VCaP (cell line): Measurements from ENCODE around the gene SCGB1C2.
"Not testable (repeated sequence)": the region's sequence is repeated elsewhere in the genome, so short reads cannot be mapped to it uniquely, and the experiment has no call there.

ENCODE experiments used
- H3K27ac ChIP-seq: fragments of 450-650 bp; 2 replicates; pipeline ENCODE4 v1.5.1; 2017
- TF ChIP-seq, protein P1 (sequence below): fragments of 450-650 bp; conservative IDR thresholded peaks from 2 replicates; pipeline ENCODE4 v1.5.1; 2017; ENCODE audit warnings: mild to moderate bottlenecking, moderate library complexity

The SCGB1C2 gene

DNA sequence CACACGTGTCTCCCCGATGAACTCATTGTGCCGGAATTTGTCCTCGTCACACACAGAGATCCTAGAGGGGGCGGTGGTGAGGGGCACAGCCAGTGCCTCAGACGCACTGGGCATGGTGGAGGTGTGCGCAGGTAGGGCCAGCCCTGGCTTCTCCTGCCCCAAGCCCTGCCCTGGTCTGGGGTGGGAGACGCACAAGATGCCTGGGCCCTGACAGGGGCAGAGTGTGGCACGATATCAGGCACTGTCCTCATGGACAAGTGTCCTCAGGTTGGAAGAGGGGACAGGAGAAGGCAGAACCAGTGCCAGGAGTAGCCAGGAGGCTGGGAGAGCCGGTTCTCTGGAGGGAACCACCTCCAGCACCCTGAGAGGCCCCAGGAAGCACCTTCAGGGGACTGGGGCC lies 24.1 kb downstream of the SCGB1C2 start:
- H3K27ac ChIP-seq, result no peak overlapping the region
- TF ChIP-seq, protein P1, sequence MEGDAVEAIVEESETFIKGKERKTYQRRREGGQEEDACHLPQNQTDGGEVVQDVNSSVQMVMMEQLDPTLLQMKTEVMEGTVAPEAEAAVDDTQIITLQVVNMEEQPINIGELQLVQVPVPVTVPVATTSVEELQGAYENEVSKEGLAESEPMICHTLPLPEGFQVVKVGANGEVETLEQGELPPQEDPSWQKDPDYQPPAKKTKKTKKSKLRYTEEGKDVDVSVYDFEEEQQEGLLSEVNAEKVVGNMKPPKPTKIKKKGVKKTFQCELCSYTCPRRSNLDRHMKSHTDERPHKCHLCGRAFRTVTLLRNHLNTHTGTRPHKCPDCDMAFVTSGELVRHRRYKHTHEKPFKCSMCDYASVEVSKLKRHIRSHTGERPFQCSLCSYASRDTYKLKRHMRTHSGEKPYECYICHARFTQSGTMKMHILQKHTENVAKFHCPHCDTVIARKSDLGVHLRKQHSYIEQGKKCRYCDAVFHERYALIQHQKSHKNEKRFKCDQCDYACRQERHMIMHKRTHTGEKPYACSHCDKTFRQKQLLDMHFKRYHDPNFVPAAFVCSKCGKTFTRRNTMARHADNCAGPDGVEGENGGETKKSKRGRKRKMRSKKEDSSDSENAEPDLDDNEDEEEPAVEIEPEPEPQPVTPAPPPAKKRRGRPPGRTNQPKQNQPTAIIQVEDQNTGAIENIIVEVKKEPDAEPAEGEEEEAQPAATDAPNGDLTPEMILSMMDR, result no peak

DNA sequence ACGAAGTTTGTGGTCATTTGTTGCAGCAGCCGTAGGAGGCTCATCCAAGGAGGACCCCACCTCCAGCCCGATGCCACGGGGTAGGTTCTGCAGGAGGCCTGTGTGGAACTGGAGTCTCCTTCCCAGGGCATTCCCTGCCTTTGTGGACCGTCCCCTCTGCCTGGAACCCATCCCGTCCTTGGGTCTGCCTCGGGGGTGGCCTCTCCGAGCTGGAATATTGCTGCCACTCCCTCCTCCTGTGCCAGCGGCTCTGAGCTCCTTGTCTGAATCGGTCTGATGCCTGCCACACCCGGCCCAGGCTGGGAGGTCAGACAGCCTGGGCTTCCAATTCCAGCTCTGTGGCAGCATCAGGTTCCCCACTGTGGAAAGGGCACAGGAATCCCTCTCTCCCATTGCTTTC lies 25.3 kb downstream of the SCGB1C2 start:
- TF ChIP-seq, protein P1, result no peak
- no peak overlapping the region for H3K27ac ChIP-seq

DNA sequence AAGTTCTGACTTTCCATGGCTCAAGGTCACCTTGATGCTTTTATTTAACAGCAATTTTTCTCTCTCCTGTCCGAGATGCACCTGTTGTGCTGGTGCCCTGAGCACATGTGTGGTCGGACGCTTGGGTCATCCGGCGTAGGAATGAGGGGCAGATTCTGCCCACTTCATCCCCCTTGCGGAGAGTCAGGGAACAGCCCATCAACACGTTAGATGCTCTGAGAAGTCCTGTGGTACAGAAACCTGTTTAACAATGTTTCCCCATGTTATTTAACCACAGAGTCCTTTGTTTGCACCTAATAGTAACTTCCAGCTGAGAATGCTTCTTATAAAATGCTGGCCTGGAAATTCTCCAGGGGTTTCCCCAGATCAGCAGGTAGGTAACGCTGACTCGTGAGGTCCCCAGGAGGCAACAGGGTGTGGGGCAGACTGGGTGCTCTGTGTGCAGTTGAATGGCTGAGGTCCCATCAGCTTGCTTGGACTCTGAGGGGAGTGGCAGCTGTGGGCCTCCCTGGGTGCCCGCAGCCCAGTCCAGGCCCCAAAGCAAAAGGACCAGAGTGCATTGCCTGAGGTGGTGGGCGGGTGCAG lies 26.2 kb downstream of the SCGB1C2 start:
- TF ChIP-seq, protein P1, result no peak
- no peak overlapping the region; the same call in 1 of the 2 replicates for H3K27ac ChIP-seq

DNA sequence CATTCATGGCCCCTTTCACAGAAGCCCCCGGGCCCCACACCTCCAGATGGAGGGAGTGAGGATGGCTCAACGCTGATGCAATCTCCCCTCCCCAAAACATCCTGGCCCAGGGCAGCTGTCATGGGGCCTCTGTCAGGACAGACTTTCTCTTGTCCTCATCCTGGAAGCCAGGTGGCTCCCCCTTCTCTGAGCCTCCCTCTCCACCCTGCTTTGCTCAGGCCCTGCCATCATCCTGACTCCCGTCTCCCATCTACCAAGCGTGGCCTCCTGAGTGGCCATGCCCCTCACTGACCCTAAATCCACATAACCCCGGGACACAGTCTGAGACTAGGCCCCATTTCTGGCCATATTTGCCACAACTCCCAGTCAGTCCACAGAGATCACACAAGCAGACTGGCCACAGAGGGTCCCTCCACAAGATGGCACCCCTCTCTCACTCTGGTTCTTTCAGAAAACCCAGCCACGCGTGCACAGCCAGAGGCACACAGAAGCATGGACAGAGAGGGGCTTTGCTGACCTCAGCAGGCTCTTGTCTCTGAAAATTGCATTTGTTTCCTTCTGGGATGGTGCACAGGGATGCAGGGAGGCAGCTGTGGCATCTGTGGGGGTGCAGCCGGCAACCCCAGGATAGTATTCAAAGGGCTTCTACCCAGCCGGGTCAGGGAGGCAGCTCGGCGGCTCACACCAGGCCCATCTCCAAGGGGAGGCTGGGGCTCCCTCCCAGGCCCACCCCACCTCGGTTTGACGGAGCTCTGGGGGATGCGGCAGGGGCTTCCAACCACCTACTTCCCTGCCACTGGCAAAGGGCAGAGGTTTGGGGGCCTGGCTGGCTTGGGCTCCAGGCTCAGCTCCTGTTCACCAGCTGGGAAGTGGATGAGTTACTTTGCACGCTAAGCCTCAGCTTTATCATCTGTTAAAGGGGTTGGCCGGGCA lies 27.2 kb downstream of the SCGB1C2 start:
- TF ChIP-seq, protein P1, result peak; percentile 79
- H3K27ac ChIP-seq, result no peak overlapping the region; the same call in 1 of the 2 replicates

DNA sequence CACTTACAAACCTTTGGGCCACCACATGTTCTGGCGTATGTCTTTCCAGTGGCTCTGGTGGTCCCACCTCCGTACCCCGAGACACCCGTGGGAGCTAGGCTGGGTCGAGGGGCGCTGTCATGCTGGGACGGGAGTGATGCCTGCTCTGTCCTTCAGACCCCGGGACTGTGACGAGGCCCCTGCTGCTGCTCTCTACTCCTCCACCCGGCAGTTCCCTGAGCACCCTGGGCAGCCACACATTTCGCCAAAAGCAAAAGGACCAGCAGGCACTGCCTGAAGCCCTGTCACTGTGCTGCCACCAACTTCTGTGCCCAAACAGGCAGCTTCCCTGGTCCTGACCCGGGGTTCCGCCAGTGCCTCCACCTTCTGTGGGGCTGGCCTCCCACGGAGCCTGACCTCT lies 28.6 kb downstream of the SCGB1C2 start:
- TF ChIP-seq, protein P1, result no peak
- no peak overlapping the region for H3K27ac ChIP-seq

DNA sequence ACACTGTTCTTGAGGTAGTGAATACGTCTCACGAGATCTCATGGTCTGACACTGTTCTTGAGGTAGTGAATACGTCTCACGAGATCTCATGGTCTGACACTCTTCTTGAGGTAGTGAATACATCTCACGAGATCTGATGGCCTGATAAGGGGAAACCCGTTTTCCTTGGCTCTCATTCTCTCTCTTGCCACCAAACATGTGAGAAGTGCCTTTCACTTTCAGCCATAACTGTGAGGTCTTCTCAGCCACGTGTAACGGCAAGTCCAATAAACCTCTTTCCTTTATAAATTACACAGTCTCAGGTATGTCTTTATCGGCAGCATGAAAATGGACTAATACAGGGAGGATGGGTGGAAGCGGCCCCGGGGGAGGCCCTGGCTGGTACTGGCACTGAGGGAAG lies 31.2 kb downstream of the SCGB1C2 start:
- H3K27ac ChIP-seq, result not testable (repeated sequence)

DNA sequence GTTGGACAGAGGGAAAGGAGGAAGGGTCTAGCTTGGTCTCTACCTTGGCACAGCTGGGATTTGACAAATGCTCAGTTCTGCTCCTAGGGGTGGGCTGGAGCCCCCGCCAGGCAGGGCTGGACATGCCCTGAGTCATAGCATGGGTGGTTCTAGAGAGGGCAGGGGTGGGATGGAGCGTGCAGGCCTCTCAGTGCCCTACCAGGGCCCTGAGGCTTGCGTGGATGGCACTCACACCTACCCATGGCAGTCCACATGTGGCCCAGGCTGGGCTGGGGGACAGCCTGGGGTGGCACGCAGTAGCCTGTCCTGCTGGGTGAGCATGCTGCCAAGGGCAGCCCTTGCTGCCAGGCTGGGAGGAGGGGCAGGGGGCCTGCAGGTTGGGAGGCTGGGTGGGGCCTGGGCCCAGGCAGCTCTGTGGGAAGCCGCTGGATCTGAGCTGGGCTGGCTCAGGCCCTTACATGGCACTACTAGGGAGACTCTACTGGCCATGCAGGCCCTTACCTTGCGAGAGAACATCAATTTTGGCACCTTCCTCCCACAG lies 32.8 kb downstream of the SCGB1C2 start:
- TF ChIP-seq, protein P1, result no peak
- no peak overlapping the region for H3K27ac ChIP-seq
